A549 treated with dexamethasone at 1 μM for 4 hours (cell line): ENCODE results near the gene IL17RA. TPM values are rescaled to one million over a fixed set of nuclear protein-coding genes. Genes with fewer than 3 reads are reported as not detected.

ENCODE experiments used
- total RNA-seq: library from RNA; stranded (reverse); fragments of 200-300 nt; extraction: Qiagen RNA extraction; gene quantifications from 5 replicates; pipeline ENCODE4 v1.2.3, GENCODE V29; 2022

The IL17RA gene, protein sequence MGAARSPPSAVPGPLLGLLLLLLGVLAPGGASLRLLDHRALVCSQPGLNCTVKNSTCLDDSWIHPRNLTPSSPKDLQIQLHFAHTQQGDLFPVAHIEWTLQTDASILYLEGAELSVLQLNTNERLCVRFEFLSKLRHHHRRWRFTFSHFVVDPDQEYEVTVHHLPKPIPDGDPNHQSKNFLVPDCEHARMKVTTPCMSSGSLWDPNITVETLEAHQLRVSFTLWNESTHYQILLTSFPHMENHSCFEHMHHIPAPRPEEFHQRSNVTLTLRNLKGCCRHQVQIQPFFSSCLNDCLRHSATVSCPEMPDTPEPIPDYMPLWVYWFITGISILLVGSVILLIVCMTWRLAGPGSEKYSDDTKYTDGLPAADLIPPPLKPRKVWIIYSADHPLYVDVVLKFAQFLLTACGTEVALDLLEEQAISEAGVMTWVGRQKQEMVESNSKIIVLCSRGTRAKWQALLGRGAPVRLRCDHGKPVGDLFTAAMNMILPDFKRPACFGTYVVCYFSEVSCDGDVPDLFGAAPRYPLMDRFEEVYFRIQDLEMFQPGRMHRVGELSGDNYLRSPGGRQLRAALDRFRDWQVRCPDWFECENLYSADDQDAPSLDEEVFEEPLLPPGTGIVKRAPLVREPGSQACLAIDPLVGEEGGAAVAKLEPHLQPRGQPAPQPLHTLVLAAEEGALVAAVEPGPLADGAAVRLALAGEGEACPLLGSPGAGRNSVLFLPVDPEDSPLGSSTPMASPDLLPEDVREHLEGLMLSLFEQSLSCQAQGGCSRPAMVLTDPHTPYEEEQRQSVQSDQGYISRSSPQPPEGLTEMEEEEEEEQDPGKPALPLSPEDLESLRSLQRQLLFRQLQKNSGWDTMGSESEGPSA
- 5.3 to 8.0 TPM (median 6.4 TPM) in 5 replicates for total RNA-seq

GRCh38 chr22:17084554-17085276 is at the start of gene IL17RA:
Gene IL17RA, plus strand, starts transcription at chr22:17085000. Its CDS starts 92 bp downstream, at chr22:17085092.

GRCh38 chr22:17121233-17122195 is 36.7 kb downstream of the IL17RA start, which contains the start of gene TMEM121B:
Gene TMEM121B, minus strand, starts transcription at chr22:17121360. Its CDS starts 233 bp downstream, at chr22:17121127.

GRCh38 chr22:17158568-17159503 is 74.0 kb downstream of the IL17RA start, which contains the start of gene HDHD5:
Gene HDHD5, minus strand, starts transcription at chr22:17159277. Its CDS starts 26 bp downstream, at chr22:17159251.

Other genes starting within 250 kb of the IL17RA start
- gene GAB4, start 76.8 kb upstream of the IL17RA start, total RNA-seq, result not detected in 5 replicates
- gene TMEM121B, start 36.4 kb downstream of the IL17RA start, total RNA-seq, result 0.11 to 0.16 TPM (median 0.15 TPM) in 5 replicates
- 37.5 to 43.3 TPM (median 42.1 TPM) in 5 replicates for gene HDHD5, start 74.3 kb downstream of the IL17RA start, total RNA-seq
- 0.05 to 0.17 TPM (median 0.06 TPM) in 3 of 5 replicates, not detected in the others for gene ADA2, start 134.4 kb downstream of the IL17RA start, total RNA-seq